ENCODE measurements around the gene CAMK2B.
A peak's percentile ranks its signal among the peaks of the same experiment; 100 is the strongest.

- TF ChIP-seq EP300 (IDR thresholded peaks at IDR 0.05; ENCODE audit: borderline replicate concordance) (no peak), MAX (IDR thresholded peaks at IDR 0.05) (0 out of 2 replicates have a peak, but pooled peaks have one; percentile 56), RAD21 (IDR thresholded peaks at IDR 0.05; ENCODE audit: low read depth) (no peak), CEBPB (IDR thresholded peaks at IDR 0.05) (no peak)
These were observed 432 bp upstream of the CAMK2B start for GRCh38 chr7:44325811-44326241.
